H1 (cell line): Measurements from ENCODE around the gene DAZAP1. TPM values are rescaled to one million over a fixed set of nuclear protein-coding genes. Genes with fewer than 3 reads are reported as not detected.

Source experiments
- CTCF ChIA-PET: fragments of 300-600 bp; sonication (Branson Sonifier 250); formaldehyde crosslinking; loops from one replicate; lab custom pipeline; 2021; ENCODE audit not compliant: partially characterized antibody; lab: Charles Lee
- POLR2A ChIA-PET: fragments of 300-600 bp; sonication (Branson Sonifier 250); formaldehyde crosslinking; loops from one replicate; lab custom pipeline; 2021; ENCODE audit warnings: inconsistent platforms; ENCODE audit not compliant: partially characterized antibody; lab: Charles Lee
- DNase-seq, 2 experiments: peaks; one replicate each; pipeline versions ENCODE4 v3.0.0 to v3.0.0-alpha.2; 2010 to 2022; ENCODE audit warnings: low spot score in 2 of 2, low read depth in 1 of 2, mixed read lengths in 1 of 2
- FAIRE-seq: peaks from 2 replicates; lab custom pipeline; 2011; peaks lifted over from hg19 to GRCh38; lab: Jason Lieb, UNC
- H2AFZ ChIP-seq: 2 replicates; pipeline ENCODE4 v1.8.1; 2012; ENCODE audit warnings: low read length, inconsistent platforms
- H2AK5ac ChIP-seq: 2 replicates; pipeline ENCODE4 v1.6.1; 2013; ENCODE audit warnings: low read depth, low read length
- H2BK120ac ChIP-seq: replicated peaks from 2 replicates; pipeline ENCODE3; 2013; ENCODE audit warnings: low read depth, low read length, inconsistent platforms
- H2BK12ac ChIP-seq: 2 replicates; pipeline ENCODE4 v1.6.1; 2013; ENCODE audit warnings: low read depth, low read length
- H2BK15ac ChIP-seq: 2 replicates; pipeline ENCODE4 v1.6.1; 2013; ENCODE audit warnings: low read length
- H2BK20ac ChIP-seq: 2 replicates; pipeline ENCODE4 v1.6.1; 2013; ENCODE audit warnings: low read length
- H2BK5ac ChIP-seq: 2 replicates; pipeline ENCODE4 v1.6.1; 2013; ENCODE audit warnings: low read depth, low read length
- H3K14ac ChIP-seq: 2 replicates; pipeline ENCODE4 v1.6.1; 2013; ENCODE audit warnings: inconsistent platforms; ENCODE audit not compliant: insufficient read length
- H3K18ac ChIP-seq: 2 replicates; pipeline ENCODE4 v1.6.1; 2013; ENCODE audit warnings: low read length; ENCODE audit errors: extremely low read depth
- H3K23ac ChIP-seq: 2 replicates; pipeline ENCODE4 v1.6.1; 2013; ENCODE audit warnings: inconsistent platforms; ENCODE audit not compliant: insufficient read length
- H3K23me2 ChIP-seq: 2 replicates; pipeline ENCODE4 v1.6.1; 2013; ENCODE audit warnings: low read depth, low read length
- H3K27ac ChIP-seq: 2 replicates; pipeline ENCODE4 v1.6.1; 2011; ENCODE audit warnings: low read depth, low read length, inconsistent platforms
- H3K27me3 ChIP-seq, 4 experiments: replicated peaks in 1 of 4; 1 replicate in 1 of 4; 2 replicates in 3 of 4; pipeline versions ENCODE4 v1.6.1 to v1.8.1; 2011 to 2013; ENCODE audit warnings: low read length in 3 of 4, mild to moderate bottlenecking in 3 of 4, inconsistent platforms in 2 of 4, mixed read lengths in 2 of 4, moderate library complexity in 1 of 4; ENCODE audit not compliant: control insufficient read depth in 3 of 4, insufficient read depth in 3 of 4; ENCODE audit errors: extremely low read depth in 1 of 4
- H3K36me3 ChIP-seq, 4 experiments: 2 replicates each; pipeline versions ENCODE4 v1.6.1 to v1.8.1; 2011 to 2013; ENCODE audit warnings: mild to moderate bottlenecking in 4 of 4, low read length in 3 of 4, moderate library complexity in 2 of 4, control low read depth in 1 of 4, inconsistent platforms in 1 of 4; ENCODE audit not compliant: insufficient read depth in 4 of 4, control insufficient read depth in 2 of 4
- H3K4ac ChIP-seq: replicated peaks from 2 replicates; pipeline ENCODE3; 2013; ENCODE audit warnings: low read length, low read depth, mixed read lengths, inconsistent platforms; ENCODE audit not compliant: insufficient read length
- H3K4me1 ChIP-seq, 4 experiments: replicated peaks in 1 of 4; 1 replicate in 1 of 4; 2 replicates in 3 of 4; pipeline versions ENCODE4 v1.6.1 to v1.8.1; 2011 to 2013; ENCODE audit warnings: low read length in 3 of 4, inconsistent platforms in 2 of 4, mixed read lengths in 1 of 4; ENCODE audit not compliant: insufficient read depth in 4 of 4, control insufficient read depth in 3 of 4
- H3K4me2 ChIP-seq, 2 experiments: 2 replicates each; pipeline versions ENCODE4 v1.6.1 to v1.8.1; 2011 to 2013; ENCODE audit warnings: low read depth in 2 of 2, low read length in 2 of 2, control low read depth in 1 of 2, inconsistent platforms in 1 of 2, mild to moderate bottlenecking in 1 of 2; ENCODE audit not compliant: insufficient read depth in 1 of 2
- H3K4me3 ChIP-seq, 4 experiments: fragments of 200-600, 300-600 bp in 1 of 4; sonication (generic), shearing (Covaris generic), sonication (Bioruptor Twin) in 1 of 4; 2 replicates each; pipeline versions ENCODE4 v1.5.1 to v1.8.1; 2011 to 2016; ENCODE audit warnings: low read length in 4 of 4, low read depth in 3 of 4, control low read depth in 2 of 4, inconsistent platforms in 2 of 4, mild to moderate bottlenecking in 2 of 4, mixed read lengths in 1 of 4, moderate library complexity in 1 of 4; ENCODE audit not compliant: insufficient read depth in 2 of 4; ENCODE audit errors: extremely low read depth in 1 of 4
- H3K56ac ChIP-seq: replicated peaks from 2 replicates; pipeline ENCODE3; 2013; ENCODE audit warnings: low read depth, mild to moderate bottlenecking, mixed read lengths, low read length, inconsistent platforms; ENCODE audit not compliant: insufficient read length
- H3K79me1 ChIP-seq: 2 replicates; pipeline ENCODE4 v1.6.1; 2013; ENCODE audit warnings: low read depth, low read length, control low read depth
- H3K79me2 ChIP-seq, 2 experiments: 2 replicates each; pipeline versions ENCODE4 v1.6.1 to v1.8.1; 2012 to 2013; ENCODE audit warnings: low read length in 2 of 2, mild to moderate bottlenecking in 2 of 2, inconsistent platforms in 1 of 2; ENCODE audit not compliant: insufficient read depth in 2 of 2, control insufficient read depth in 1 of 2
- H3K9ac ChIP-seq, 4 experiments: replicated peaks in 1 of 4; 1 replicate in 1 of 4; 2 replicates in 3 of 4; pipeline versions ENCODE4 v1.6.1 to v1.8.1; 2011 to 2013; ENCODE audit warnings: low read depth in 3 of 4, low read length in 3 of 4, control low read depth in 2 of 4, mild to moderate bottlenecking in 2 of 4, moderate library complexity in 2 of 4, inconsistent platforms in 1 of 4; ENCODE audit errors: extremely low read depth in 1 of 4
- H3K9me3 ChIP-seq, 2 experiments: 2 replicates each; pipeline versions ENCODE4 v1.6.1 to v1.8.1; 2012 to 2013; ENCODE audit warnings: mild to moderate bottlenecking in 2 of 2, moderate library complexity in 2 of 2, control low read depth in 1 of 2, inconsistent platforms in 1 of 2, low read depth in 1 of 2, low read length in 1 of 2, mixed read lengths in 1 of 2; ENCODE audit not compliant: insufficient read depth in 2 of 2
- H4K20me1 ChIP-seq, 2 experiments: replicated peaks in 1 of 2; 2 replicates each; pipeline versions ENCODE3 to v1.8.1; 2011 to 2013; ENCODE audit warnings: inconsistent platforms in 2 of 2, low read length in 2 of 2, mild to moderate bottlenecking in 1 of 2; ENCODE audit not compliant: insufficient read depth in 2 of 2, control insufficient read depth in 1 of 2
- H4K5ac ChIP-seq: 2 replicates; pipeline ENCODE4 v1.6.1; 2013; ENCODE audit warnings: low read length, low read depth, mixed read lengths, inconsistent platforms; ENCODE audit not compliant: insufficient read length
- H4K8ac ChIP-seq: 2 replicates; pipeline ENCODE4 v1.8.0; 2013; ENCODE audit warnings: mild to moderate bottlenecking, moderate library complexity, low read length, inconsistent platforms; ENCODE audit not compliant: insufficient read depth; ENCODE audit errors: extremely low read depth
- H4K91ac ChIP-seq: replicated peaks from 2 replicates; pipeline ENCODE3; 2013; ENCODE audit warnings: low read length, mixed read lengths, inconsistent platforms; ENCODE audit not compliant: insufficient read length
- POU5F1 ChIP-seq: IDR thresholded peaks from 2 replicates; pipeline ENCODE4 v1.6.1; 2011; ENCODE audit warnings: low read depth, mild to moderate bottlenecking, low read length, moderate library complexity
- ZNF274 ChIP-seq: IDR thresholded peaks from 2 replicates; pipeline ENCODE4 v1.7.0; 2012; ENCODE audit warnings: low read length, borderline replicate concordance; ENCODE audit errors: extremely low read depth
- WGBS, 2 experiments: shearing (Covaris generic) in 1 of 2; methylation state at CpG; one replicate each; pipeline versions ENCODE4 v1.1.6 to v1.1.7; 2013 to 2015; ENCODE audit warnings: low lambda C conversion rate in 2 of 2, mixed read lengths in 2 of 2, inconsistent platforms in 1 of 2, low coverage in 1 of 2, missing lambda C conversion rate in 1 of 2; ENCODE audit not compliant: insufficient replicate concordance in 2 of 2, insufficient coverage in 1 of 2, insufficient read length in 1 of 2; ENCODE audit errors: extremely low coverage in 1 of 2, missing lambda C conversion rate in 1 of 2; 5-methylcytosine and 5-hydroxymethylcytosine counted together
- polyA plus RNA-seq, 7 experiments: library from polyadenylated mRNA; depleted of rRNA in 3 of 7; stranded (reverse) in 5 of 7; unstranded in 2 of 7; fragments of >200 nt in 5 of 7; fragments of 200-250 nt in 2 of 7; gene quantifications; 1 replicate in 5 of 7; 2 replicates in 1 of 7; 4 replicates in 1 of 7; pipeline versions ENCODE4 v1.2.1 to v1.2.3, GENCODE V29; 2011 to 2013; ENCODE audit warnings: missing spikeins in 2 of 7, mixed read lengths in 2 of 7
- total RNA-seq: library from RNA; stranded (reverse); fragmentation: NEBNext Ultra II Directional; extraction: Animal tissue kit (Norgen Biotek cat#: 25700); gene quantifications from 2 replicates; pipeline ENCODE4 v1.2.1, GENCODE V29; 2021

Gene DAZAP1
- total and polyA plus RNA-seq, 2 of the 8 experiments (the other 6 are each of a cell fraction or from before 2014, with no cell fraction given), result 79.6 to 341 TPM

DNA sequence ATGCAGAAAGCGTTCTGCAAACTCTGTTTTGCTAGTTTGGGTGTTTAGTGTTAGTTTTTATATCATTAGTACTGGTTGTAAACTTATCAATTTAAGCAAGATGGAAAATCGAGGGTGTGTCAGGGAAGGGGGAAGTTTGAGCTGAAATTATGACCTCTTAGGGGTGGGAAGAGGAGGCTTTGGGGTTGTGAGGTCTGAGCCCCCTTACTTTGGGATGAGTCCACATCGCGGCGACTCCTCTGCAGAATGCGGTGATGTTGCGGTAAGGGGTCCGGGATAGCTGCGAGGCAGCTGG lies 24.4 kb upstream of the DAZAP1 start:
- H3K56ac ChIP-seq, result no peak overlapping the region
- H2BK15ac ChIP-seq, result no peak overlapping the region
- H2BK120ac ChIP-seq, result no peak overlapping the region
- ChIA-PET CTCF (interaction anchor here (0.8 to 2.6 kb wide), 8 partner anchors 11 to 106 kb away, joined by 3 to 10 read pairs (median 5); no protein-coding TSS in a partner anchor), POLR2A (interaction anchor here (0.9 to 2.7 kb wide), 12 partner anchors 10 to 116 kb away, joined by 3 to 10 read pairs (median 4); partner anchors contain the start of genes CIRBP and FAM174C)
- FAIRE-seq (no peak), DNase-seq (no peak)
- no peak overlapping the region for H3K14ac ChIP-seq
- no peak overlapping the region for H2AK5ac ChIP-seq
- 21% methylated on average over 9 of the region's 9 CpGs; no CpG with 5 or more reads in 1 of the 2 experiments for WGBS, 2 experiments
- no peaks in the 10 kb centered on the region for H3K27me3 ChIP-seq
- H2AFZ ChIP-seq, result no peak overlapping the region
- no peaks in the 10 kb centered on the region for H3K9me3 ChIP-seq
- H3K4me1 ChIP-seq, result peaks cover 0 to 7% (median 3%) of the 10 kb centered on the region in 4 experiments; a peak in 3 of 7 replicates
- H3K4me2 ChIP-seq, result peak overlapping the region; percentile 49 to 81
- H3K36me3 ChIP-seq, result peaks cover 0 to 1% (median 0%) of the 10 kb centered on the region in 4 experiments; a peak in 2 of 8 replicates
- H4K8ac ChIP-seq, result no peak overlapping the region
- H3K23ac ChIP-seq, result no peak overlapping the region
- H3K23me2 ChIP-seq, result peaks cover 6% of the 10 kb centered on the region; the same call in 1 of the 2 replicates
- 0 out of 4 replicates have a peak, but pooled peaks cover 0 to 4% of the 10 kb centered on the region in 2 experiments for H3K79me2 ChIP-seq
- TF ChIP-seq POU5F1, result no peak
- TF ChIP-seq ZNF274, result no peak
- no peak overlapping the region for H4K5ac ChIP-seq
- H3K79me1 ChIP-seq, result 0 out of 2 replicates have a peak, but pooled peaks cover 4% of the 10 kb centered on the region
- no peak overlapping the region for H3K27ac ChIP-seq
- peaks cover 2 to 10% of the 10 kb centered on the region in 2 experiments for H4K20me1 ChIP-seq
- H3K9ac ChIP-seq, result no peak overlapping the region
- no peak overlapping the region for H2BK5ac ChIP-seq
- H2BK12ac ChIP-seq, result no peak overlapping the region
- H3K4me3 ChIP-seq, result peak overlapping the region in 1 of 4 experiments; percentile 39; a peak in 3 of 8 replicates
- H3K4ac ChIP-seq, result no peak overlapping the region
- no peak overlapping the region for H4K91ac ChIP-seq
- no peak overlapping the region for H2BK20ac ChIP-seq
- no peak overlapping the region for H3K18ac ChIP-seq
